ACHN (cell line): ENCODE measurements around the gene TRIP12.
"Not testable (repeated sequence)": the region's sequence is repeated elsewhere in the genome, so short reads cannot be mapped to it uniquely, and the experiment has no call there.

Source experiments
- DNase-seq: peaks from one replicate; pipeline ENCODE4 v3.0.0-alpha.2; 2015
- in situ Hi-C: cut with HindIII; loops from 2 replicates; pipeline ENCODE4 v1.10.0; 2017; ENCODE audit warnings: low sequenced_read_pairs, low pct_ligation_motif_present, low pct_unique_long_range_greater_than_20kb

TRIP12 gene

DNA sequence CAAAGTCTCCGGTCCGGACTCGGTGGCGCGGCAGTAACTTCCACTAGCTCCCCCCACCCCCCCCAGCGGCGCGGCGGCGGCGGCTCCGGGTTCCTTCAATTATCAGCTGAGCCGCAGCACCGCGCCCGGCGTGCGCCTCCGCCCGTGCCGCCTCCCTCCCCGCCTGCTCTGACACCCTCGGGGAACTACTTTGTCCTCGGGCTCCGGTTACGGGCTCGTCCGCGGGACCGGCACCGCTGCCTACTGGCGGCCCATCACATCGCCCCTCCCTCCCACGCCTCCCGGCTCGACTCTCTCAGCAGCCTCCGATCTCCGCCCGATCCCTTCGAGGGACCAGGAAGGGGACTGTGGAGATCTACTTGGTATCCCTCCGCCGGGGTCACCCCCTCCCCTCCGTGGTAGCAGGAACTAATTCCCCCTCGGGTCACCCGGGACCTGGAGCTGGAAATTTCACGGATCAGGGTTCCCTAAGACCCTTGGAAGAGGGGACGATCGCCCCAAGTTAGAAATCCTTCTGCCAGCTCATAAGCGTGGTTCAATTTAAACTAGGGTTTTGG, at the start of gene TRIP12:
TSS of gene TRIP12 (minus strand) at position 118 of the 557 bp plus-strand sequence. CDS start 41,930 bp downstream, outside the sequence.
- DNase-seq, result peak; percentile 98
- in situ Hi-C loops, result no loop called here

GRCh38 chr2:229971298-229971790, 49.5 kb upstream of the TRIP12 start:
- no peak for DNase-seq
- in situ Hi-C loops, result no loop called here

- in situ Hi-C loops, result no loop called here
- no peak for DNase-seq
Measured at GRCh38 chr2:229970406-229970805, 48.6 kb upstream of the TRIP12 start.

GRCh38 chr2:229969921-229970320, 48.1 kb upstream of the TRIP12 start:
- DNase-seq, result no peak
- in situ Hi-C loops, result no loop called here

DNA sequence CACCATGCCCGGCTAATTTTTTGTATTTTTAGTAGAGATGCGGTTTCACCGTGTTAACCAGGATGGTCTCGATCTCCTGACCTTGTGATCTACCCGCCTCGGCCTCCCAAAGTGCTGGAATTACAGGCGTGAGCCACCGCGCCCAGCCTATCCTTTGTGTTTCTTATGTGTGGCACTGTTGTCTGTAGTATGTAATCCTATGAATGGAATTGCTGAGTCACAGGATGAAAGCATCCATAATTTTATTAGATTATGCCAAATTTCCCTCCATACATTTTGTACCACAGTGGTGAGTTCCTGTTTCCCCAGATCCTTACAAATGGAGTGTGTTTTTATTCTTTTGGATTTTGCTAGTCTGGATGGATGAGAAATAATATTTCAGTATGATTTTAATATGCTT, 41.8 kb upstream of the TRIP12 start:
- in situ Hi-C loops, DNase-seq: not testable (repeated sequence)

- in situ Hi-C loops, result no loop called here
Measured at GRCh38 chr2:229956491-229956890, 34.7 kb upstream of the TRIP12 start.

DNA sequence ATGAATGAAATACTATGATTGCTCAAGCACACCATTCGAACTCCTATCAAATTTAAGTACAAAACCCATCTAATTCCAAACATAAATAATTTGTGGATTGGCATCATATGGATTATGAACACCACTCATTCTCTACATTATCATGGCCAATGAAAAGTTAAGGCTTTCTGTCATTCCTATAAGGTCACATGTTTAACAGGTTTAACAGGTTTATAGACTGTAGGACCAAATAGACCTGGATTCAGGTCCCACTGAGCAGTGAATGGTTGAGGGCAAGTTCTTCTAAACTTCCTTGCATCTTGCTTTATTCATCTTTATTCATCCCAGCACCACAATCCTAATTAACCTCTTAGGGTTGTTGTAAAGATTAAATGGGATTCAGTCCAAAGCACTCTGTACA, 33.9 kb upstream of the TRIP12 start:
- no peak for DNase-seq
- in situ Hi-C loops, result no loop called here

More at GRCh38 chr2:229956491-229956890, 34.7 kb upstream of the TRIP12 start:
- no peak for DNase-seq

- DNase-seq, result no peak
- in situ Hi-C loops, result no loop called here
Measured at GRCh38 chr2:229952256-229952835, 30.5 kb upstream of the TRIP12 start.

DNA sequence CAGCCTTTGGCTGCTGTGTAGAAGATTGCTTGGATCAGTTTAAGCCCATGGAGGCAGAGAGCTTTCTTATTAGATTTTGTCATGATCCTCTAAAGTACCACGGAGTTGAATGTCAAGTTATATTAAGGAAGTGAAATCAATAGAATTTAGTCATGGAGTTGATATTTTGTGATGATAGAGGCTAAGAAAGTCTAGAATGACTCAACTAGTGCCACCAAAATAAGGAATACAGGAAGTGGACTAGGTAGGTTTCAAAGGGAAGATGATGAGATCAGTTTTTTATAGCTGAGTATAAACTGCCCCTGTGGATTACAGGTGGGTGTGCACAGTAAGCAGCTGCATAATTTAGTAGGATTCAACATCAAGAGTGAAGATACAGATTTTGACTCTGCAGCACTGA, 25.7 kb upstream of the TRIP12 start:
- no peak for DNase-seq
- in situ Hi-C loops, result no loop called here

GRCh38 chr2:229945975-229946374, 24.2 kb upstream of the TRIP12 start:
- in situ Hi-C loops, result no loop called here
- no peak for DNase-seq

DNA sequence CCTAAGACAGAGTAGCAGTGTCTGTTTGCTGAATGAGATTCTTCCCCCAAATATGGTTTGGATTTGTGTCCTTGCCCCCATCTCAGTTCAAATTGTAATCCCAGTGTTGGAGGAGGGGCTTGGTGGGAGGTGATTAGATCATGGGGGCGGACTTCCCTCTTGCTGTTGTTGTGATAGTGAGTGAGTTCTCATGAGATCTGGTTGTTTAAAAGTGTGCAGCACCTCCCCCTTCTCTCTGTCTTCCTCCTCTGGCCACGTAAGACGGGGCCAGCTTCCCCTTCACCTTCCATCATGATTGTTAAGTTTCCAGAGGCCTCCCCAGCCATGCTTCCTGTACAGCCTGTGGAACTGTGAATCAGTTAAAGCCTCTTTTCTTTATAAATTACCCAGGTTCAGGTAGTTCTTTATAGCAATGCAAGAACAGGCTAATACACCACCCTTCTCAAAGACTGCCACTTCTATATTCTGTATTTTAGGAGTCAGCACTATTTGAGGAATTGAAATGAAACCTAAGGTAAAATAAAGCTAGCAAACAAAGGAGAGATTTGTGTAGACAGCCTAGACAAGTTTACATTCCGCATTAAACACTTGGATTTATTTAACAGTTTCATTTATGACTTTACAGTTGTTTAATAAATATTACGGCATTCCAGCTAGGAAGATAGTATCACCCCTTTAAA, 22.1 kb upstream of the TRIP12 start:
- in situ Hi-C loops, result no loop called here
- DNase-seq, result no peak

DNA sequence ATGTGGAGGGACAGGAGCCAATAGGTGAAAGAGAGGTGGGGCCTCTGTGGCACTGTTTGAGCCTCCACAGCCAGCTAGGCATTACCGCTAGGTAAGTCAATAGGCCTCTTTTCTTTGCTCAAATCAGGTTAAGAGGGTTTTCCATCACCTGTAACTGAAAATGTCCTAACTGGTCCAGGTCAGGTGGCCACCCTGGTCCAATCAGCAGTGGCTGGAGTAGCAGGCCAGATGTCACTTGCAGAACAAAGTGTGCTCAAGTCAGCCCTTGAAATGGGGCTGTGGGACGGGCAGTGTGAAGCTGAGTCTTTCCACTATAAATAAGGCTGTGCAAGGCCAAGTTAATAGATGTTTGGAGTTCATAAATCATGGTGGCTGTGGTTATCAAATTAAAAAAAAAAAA, 21.4 kb upstream of the TRIP12 start:
- in situ Hi-C loops, result no loop called here
- no peak for DNase-seq

GRCh38 chr2:229942671-229943070, 20.9 kb upstream of the TRIP12 start:
- in situ Hi-C loops, result no loop called here
- no peak for DNase-seq

DNA sequence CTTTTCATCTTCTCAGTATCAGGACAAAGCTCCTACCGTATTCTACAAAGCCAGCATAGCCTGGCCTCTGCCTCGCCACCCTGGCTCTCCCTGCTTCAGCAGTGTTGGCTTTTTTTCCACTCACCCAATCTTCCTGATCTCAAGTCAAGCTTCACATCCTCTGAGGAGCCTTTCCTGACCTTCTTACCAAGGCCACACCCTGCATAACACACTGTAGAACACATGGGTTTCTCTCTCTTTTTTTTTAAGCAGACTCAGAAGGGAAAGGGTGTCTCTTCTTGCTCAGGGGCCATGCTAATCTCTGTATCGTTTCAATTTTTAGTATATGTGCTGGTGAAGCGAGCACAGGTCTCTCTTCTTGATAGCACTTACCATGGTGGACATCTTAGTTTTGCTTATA, 15.7 kb upstream of the TRIP12 start:
- no peak for DNase-seq
- in situ Hi-C loops, result no loop called here

GRCh38 chr2:229931241-229931640, 9.4 kb upstream of the TRIP12 start:
- DNase-seq, result no peak

GRCh38 chr2:229930656-229931055, 8.8 kb upstream of the TRIP12 start:
- DNase-seq, result no peak
- in situ Hi-C loops, result no loop called here

More at GRCh38 chr2:229931241-229931640, 9.4 kb upstream of the TRIP12 start:
- in situ Hi-C loops, result no loop called here

- DNase-seq, result no peak
- in situ Hi-C loops, result no loop called here
Measured at GRCh38 chr2:229927817-229928321, 6.1 kb upstream of the TRIP12 start.

DNA sequence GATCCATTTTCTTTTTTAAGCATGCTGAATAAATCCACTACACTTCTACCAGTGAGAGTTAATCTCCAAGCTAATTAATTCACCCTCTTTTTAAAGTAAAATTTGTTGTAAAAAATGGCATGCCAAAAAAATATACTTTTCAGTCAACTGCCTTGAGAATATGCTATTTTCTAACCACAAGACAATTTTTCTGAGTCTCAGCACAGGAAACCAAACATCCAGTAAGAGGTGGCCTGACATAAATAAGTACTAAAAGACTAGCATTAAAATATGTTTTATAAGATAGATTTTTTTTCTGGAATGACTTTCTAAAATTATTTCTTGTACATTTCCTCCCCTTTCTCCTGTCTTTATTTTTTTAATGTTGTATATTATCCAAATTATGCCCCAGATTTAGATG, 3.4 kb upstream of the TRIP12 start:
- in situ Hi-C loops, result no loop called here
- no peak for DNase-seq

DNA sequence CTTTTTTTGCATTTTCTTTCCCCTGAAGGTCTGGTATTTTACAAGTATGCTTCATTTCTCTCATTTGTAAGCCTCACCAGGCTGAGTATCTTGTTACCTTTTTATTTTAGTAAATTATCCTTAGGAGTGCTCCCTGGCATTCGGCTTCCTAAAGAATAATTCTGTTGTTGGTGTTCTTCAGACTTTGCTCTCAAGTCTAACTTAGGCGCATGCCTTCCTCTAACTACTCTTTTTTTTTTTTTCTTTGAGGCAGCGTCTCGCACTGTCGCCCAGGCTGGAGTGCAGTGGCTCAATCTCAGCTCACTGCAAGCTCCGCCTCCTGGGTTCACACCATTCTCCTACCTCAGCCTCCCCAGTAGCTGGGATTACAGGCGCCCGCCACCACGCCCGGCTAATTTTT, 2.7 kb upstream of the TRIP12 start:
- DNase-seq, in situ Hi-C loops: not testable (repeated sequence)
